HG03064 (cell line): ENCODE results near the gene CYB5R4.
"Not testable (repeated sequence)": the region's sequence is repeated elsewhere in the genome, so short reads cannot be mapped to it uniquely, and the experiment has no call there.

Source experiments
- ATAC-seq: cut with Tn5 transposase; IDR thresholded peaks from one replicate; pipeline ENCODE4 v1.9.1; 2021; ENCODE audit warnings: low read depth; ENCODE audit not compliant: unreplicated experiment

Gene CYB5R4

DNA sequence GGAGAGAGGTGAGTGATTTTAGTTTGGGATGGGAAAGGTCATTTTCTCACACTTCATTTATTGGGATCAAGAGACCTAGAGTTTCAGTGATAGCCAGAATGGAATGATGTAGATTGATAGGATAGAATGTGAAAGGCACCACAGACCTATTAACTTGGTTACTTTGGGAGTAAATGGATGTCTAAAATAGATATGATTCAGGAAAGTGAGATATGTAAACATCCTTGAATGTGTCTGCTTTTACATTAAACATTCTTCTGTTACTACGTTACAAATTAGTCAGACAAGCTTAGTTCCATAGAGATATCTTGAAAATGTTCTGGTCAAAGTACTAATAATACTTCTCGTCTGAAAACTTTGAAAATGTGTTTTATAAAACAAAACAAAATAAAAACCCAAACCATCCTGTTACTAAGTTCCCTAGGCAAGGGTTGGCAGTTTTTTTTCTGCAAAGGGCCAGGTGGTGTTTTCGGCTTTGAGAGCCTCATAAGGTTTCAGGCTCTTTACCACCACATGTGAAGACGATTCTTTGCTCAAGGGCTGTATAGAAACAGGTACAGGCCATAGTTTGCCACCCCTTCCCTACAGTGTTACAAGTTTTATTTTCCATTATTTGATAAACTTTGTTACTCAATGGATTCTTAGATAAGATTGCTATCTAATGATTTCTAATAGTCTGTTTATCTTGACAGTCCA, 3.4 kb downstream of the CYB5R4 start:
- ATAC-seq, result no peak

DNA sequence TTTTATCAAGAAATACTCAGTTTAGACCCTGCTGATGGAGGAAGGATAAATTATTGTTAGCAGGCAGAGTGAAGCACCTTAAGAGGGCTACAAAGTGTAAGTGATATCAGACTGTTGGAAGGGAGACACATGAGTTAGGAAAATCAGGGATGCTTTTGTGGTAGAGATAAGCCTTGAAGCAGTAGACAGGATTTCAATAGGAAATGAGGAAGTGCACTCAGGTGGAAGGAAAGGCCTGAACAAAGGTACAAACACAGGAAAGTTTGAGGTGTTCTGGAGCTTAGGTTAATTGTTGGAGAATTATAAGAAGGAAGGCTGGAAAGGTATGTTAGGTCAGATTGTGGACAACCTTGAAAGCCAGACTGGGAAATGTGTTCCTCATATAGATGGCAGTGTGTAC, 7.6 kb downstream of the CYB5R4 start:
- no peak for ATAC-seq

DNA sequence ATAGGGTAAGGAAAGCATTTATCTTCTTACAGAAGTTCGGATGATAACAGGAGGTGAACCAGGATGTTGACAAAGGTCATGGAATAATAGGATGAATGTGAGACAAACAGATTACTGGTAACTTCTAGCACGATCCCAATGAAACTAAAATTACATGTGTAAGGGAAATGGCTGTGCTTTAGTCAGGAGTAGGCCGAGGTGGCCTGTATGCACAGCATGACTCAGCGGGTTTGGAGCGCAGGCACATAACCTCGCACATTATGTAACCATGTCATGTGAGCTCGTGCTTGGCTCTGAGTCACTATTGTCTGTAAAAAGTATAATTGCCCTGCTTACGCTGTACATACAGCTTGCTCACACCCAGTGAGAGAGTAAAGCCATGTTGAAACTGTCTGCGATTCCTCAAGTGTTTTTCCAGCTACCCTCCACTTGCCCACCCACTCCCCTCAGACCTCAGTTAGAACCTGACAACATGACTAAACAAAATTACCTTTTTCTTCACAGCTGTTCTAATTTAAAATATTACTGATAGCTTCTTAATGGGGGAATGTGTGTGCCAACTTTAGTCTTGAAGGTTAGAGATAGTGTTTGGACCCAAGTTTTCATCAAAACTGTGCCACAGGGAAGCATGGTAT, 8.2 kb downstream of the CYB5R4 start:
- no peak for ATAC-seq

DNA sequence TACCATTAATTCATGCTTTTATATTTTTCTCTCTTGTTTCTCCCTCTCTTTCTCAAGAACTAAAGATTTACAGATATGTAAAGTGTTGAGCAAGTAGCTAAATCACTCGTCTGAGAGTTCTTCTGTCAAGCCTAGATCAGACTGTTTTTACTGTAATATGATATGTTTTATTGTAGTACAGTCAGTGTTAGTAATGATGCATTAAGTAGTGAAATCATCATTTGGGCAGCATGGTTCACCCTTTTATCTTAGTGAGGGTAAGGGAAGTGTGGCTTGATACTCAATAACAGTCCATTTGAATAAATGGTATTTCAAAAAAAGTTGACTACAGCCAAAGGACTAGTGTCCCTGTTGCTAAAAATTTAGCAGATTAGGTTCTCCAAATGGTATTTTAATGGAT, 9.2 kb downstream of the CYB5R4 start:
- no peak for ATAC-seq

DNA sequence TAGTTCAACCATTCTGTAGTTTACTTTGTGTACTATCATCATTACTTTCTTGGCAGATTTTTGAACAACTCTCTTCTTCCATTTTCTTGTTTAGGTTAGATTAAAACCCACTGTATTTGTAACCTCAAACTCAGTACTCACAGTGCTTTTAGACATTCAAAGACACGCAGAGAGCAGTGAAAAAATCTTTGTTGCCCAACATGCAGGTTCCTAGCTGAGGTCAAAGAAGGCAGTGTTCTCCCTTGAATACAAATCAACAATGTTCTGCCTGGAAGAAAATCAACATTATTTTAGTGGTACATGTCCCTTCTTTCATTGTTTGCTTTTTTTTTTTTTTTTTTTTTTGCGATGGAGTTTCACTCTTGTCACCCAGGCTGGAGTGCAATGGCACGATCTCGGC, 11.2 kb downstream of the CYB5R4 start:
- no peak for ATAC-seq

DNA sequence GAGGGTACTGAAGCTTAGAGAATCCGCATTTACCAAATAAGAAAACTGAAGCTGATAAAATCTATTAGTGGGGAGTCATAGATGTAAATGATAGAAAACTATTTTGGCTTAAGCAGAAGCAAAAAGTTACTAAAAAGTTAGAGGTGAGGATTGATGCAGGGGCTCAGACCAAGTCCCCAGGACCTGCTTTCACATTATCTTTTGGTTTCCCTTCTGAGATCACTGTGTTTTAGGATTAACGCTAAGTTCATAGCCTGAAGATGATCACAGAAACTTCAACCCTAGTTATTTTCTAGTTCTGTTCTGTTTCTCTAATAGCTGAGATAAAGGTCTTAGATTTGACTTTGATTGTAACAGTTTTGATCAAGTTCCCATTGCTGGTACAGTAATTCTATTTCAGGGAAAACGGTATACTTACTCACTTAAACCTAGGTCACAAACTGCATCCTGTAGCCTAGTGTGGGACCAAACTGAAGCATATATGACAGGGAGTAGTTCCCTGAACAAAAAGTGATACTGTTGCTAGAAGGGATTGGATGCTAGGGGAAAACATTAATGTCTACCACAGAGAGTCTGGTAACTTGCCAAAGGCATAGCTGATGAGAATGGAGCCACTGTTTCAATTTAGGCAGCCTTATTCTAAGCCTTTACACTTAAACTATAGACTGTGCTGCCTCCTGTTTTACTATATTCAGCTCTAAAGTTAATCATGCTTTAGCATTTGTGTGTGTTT, 13.1 kb downstream of the CYB5R4 start:
- no peak for ATAC-seq

DNA sequence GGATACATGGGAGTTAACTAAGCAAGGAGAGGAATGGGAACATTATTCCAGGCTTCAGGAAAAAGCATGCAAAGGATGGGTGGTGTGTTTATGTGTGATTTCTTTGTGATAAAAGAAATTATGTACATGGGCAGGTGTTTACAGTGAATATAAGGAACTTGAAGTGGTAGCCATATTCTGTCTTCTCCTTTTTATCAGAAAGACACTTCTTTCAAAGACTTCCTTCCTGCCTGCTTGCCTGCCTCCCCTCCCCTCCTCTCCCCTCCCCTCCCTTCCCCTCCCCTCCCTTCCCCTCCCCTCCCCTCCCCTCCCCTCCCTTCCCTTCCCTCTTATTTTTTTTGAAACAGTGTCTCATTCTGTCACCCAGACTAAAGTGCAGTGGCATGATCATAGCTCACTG, 14.4 kb downstream of the CYB5R4 start:
- no peak for ATAC-seq

DNA sequence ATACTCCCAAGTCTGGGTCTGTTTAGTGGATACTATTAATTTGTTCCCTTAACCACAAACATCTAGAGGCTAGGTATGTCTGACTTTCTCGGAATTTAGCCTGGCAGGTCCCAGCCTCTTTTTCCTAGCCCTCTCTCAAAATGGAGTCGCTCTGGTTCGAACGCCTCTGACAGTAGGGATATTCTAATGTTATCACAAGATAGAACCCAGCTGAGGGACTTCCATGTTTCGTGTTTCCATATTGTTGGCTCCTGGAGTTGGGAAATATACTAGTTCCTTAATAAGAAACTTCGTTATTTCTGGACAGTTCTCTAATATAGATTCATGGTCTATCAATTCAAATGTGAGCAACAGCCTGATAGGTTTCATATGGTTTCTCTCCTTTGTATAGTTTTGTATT, 16.4 kb downstream of the CYB5R4 start:
- ATAC-seq, result no peak

DNA sequence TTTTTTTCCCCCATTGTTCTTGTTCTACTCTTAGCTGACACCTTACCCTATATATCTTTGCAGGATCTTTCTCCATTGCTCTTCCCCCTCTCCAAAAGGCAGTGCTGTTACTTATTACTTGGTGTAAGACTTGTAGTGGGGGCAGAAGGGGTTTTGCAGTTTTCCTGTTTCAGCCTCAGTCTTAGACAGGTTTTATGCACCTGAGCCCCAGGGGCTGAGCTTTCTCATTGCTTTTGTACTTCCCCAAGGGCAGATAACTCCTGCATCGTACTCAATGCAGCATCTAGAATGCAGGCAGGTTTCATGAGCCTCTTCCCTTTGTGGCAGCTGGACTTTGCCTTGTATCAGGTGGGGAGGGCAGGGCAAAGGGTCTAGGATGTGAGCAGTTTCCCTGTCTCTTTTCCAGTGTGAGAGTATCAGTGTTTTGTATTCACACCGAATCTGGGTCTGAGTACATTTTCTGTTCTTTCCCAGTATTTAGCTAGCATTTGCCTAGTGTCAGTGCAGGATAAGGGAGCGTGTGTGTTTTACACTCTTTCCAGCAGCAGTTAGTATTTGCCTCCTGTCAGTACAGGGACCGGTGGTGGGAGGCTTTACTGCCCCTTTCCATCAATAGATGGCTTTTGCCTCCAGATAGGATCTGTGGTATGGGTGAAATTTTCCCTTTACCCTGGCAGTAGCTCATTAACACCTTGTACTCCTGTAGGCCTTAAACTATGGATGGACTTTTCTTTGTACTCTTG, 19.6 kb downstream of the CYB5R4 start:
- ATAC-seq, result no peak

DNA sequence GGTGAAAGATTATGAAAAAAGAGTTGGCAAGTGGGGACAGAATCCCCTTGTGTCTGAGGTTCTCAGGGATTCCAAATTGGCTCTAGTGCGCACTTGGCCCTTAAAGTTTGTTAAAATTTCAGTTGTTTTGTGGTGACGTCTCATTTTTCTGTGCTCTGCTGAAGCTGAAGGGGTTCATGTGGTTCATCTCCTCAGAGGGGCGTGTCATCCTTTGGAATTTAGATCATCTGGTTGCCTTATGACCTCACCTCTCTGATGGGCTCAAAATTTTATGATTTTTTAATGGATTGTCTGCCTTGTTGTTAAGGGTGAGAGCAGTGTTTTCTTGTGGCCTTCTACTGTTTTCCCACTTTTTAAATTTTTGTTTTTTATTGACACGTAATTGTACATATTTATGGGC, 20.3 kb downstream of the CYB5R4 start:
- no peak for ATAC-seq

DNA sequence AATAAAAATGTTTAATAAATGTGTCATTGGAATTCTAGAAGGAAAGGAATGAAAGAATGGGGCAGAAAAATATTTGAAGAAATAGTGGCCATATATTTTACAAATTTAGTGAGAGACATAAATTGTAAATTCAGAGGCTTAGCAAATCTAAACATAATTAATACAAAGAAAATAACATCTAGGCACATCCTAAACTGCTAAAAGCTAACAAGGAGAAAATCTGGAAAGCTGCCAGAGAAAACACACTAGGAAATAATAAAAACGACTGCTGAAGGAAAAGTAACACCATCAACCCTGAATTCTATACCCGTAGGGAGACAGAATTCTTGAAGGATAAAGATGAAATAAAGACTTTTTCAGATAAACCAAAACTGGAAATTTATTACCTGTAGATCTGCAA, 23.8 kb downstream of the CYB5R4 start:
- no peak for ATAC-seq

DNA sequence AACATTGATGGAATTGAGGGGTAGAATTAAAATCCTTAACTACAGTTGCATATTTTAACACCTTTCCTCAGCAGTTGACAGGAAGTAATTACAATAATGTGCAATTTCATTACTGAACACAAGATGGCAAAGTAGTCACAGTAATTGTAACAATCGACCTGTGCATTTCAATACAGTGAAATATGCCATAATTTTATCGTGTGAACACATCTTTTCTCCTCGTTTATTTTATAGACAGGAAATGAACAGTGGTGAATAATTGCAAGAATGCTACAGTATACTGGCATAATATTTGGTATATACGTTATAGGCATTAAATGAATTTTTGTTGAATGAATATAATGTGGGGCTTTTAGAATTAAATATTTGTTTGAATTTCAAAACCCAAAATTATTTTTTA, 25.0 kb downstream of the CYB5R4 start:
- peak; percentile 90 for ATAC-seq

DNA sequence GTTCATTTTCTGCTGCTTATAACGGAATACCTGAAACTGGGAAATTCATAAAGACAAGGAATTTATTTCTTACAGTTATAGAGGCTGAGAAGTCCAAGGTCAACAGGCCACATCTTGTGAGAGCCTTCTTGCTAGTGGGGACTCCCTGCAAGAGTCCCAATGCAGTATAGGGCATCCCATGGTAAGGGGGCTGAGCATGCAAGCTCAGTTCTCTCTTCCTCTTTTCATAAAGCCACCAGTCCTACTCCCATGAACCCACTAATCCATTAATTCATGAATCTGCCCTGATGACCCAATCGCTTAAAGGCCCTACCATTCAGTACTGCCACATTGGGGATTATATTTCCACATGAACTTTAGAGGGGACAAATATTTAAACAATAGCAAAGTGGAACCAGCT, 26.5 kb downstream of the CYB5R4 start:
- no peak for ATAC-seq

DNA sequence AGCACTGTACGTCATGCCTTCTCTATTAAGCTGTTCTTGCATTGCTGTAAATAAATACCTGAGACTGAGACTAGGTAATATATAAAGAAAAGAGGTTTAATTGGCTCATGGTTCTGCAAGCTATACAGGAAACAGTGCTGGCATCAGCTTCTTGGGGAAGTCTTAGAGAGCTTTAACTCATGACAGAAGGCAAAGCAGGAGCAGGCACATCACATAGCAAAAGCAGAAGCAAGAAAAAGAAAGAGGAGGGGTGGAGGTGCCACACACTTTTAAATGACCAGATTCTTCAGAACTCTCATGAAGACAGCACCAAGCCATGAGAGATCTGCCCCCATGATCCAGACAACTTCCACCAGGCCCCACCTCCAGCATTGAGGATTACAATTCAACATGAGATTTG, 30.1 kb downstream of the CYB5R4 start:
- ATAC-seq, result no peak

DNA sequence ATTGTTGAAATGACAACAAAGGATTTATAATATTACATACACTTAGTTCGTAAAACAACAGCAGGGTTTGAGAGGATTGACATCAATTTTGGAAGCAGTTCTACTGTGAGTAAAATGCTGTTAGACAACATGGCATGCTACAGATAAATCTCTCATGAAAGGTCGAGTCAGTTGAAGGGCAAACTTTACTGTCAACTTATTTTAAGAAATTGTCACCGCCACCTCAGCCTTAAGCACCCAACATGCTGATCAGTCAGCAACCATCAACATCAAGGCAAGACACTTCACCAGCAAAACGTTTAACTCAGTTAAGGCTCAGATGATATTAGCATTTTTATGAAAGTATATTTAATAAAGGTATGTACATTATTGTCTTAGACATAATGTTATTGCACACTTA, 31.0 kb downstream of the CYB5R4 start:
- no peak for ATAC-seq

DNA sequence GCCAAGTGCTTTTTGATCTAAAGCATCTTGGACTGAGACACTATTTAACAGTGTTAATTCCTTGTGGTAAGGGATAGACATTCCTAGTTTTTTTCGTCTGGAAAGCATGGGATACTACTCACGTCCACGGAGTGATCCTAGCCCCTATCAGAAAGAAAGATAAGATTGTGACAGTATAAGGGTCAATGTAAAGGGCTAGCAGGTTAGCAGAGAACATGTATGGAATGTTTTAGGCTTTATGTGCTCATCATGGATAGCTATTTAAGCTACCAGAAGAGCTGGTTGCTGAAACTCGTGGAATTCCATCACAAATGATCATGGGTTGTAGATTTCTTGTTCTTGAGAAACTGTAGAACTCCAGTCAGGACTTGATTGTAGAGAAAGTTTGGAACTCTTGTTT, 32.1 kb downstream of the CYB5R4 start:
- no peak for ATAC-seq

DNA sequence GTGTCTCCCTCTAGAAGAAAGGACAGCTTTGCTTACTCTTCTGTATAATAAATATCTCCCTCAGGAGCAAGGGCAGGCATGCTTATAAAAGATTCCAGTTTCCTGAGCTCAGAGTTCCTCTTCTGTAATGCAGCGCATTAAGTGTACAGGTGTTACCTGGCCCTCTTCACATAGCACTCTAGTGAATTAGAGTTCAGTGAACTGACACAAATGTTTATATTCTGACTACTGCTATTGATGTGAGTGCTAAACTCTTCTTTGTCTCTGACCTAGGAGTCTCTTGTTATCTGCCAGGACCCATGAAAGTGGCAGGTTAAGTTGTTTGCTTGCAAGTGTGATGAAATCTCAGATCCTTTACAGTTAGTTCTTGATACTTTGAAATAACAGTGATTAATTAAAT, 33.5 kb downstream of the CYB5R4 start:
- no peak for ATAC-seq

DNA sequence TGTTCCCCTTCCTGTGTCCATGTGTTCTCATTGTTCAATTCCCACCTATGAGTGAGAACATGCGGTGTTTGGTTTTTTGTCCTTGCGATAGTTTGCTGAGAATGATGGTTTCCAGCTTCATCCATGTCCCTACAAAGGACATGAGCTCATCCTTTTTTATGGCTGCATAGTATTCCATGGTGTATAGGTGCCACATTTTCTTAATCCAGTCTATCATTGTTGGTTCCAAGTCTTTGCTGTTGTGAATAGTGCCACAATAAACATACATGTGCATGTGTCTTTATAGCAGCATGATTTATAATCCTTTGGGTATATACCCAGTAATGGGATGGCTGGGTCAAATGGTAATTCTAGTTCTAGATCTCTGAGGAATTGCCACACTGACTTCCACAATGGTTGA, 37.6 kb downstream of the CYB5R4 start:
- not testable (repeated sequence) for ATAC-seq

DNA sequence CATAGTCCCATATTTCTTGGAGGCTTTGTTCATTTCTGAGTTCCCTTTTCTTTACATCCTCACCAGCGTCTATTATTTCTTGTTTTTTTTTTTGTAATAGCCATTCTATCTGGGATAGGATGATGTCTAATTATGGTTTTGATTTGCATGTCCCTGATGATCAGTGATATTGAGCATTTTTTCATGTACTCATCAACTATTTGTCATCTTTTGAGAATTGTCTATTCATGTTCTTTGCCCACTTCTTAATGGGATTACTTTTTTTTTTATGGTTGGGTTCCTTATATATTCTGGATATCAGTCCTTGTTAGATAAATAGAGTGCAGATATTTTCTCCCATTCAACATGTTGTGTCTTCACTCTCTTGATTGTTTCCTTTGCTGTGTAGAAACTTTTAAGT, 42.1 kb downstream of the CYB5R4 start:
- ATAC-seq, result no peak

DNA sequence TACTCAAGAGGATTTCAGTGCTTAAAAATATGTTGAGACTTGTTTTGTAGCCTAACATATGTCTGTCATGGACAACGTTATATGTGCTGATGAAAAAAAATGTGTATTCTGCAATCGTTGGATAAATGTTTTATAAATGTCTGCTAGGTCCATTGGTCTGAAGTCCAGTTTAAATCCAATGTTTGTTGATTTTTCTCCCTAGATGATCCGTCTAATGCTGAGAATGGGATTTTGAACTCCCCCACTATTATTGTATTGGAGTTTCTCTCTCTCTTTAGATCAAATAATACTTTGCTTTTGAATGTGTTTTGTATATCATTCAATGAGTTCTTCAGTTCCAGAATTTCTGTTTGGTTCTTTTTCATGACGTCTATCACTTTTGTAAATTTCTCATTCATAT, 44.9 kb downstream of the CYB5R4 start:
- ATAC-seq, result no peak

DNA sequence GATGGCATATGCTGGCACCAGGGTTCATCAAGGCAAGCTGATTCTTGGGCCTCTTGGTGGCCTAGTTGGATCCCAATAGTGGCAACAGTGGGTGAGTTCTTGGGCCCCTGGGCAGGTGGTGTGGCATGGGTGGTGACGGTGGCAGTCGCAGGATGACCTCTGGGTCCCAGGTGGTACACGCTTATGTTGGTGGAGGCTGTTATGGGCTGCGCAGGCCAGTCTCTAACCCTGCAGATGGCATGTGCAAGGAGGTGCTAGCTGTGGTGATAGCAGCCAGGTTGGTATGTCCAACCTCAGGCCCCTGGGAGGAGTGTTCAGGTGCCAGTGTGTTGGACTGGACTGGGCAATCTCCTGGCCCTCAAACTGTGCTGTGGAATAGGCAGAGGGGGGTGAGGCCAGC, 46.2 kb downstream of the CYB5R4 start:
- no peak for ATAC-seq
